Immature natural killer cell (primary cell): ENCODE data around the gene TSPAN17. TPM values are rescaled to one million over a fixed set of nuclear protein-coding genes. Genes with fewer than 3 reads are reported as not detected.

Experiments used
- polyA plus RNA-seq, 3 donors: library from polyadenylated mRNA; unstranded; fragments of 300-500 nt; fragmentation: Illumina TruSeq; gene quantifications; one replicate each; pipeline ENCODE4 v1.2.3, GENCODE V29; 2021

Gene TSPAN17
- polyA plus RNA-seq, 3 donors from 2014 or later, result 45.2 to 53.0 (median 49.4) TPM

Other genes with a start within 250 kb of the TSPAN17 start
- gene CLTB, start 230.9 kb upstream of the TSPAN17 start, polyA plus RNA-seq, result 100 to 1,000 TPM in 2 of 3 donors, 10 to 100 TPM in 1; 67.5 to 115 (median 113) TPM
- gene FAF2, start 199.1 kb upstream of the TSPAN17 start, polyA plus RNA-seq, result 10 to 100 TPM in 2 of 3 donors, 1 to 10 TPM in 1; 9.0 to 17.6 (median 17.0) TPM
- 1 to 10 TPM; 1.2 to 9.8 (median 2.0) TPM for gene RNF44, start 110.1 kb upstream of the TSPAN17 start, polyA plus RNA-seq
- gene CDHR2, start 98.1 kb upstream of the TSPAN17 start, polyA plus RNA-seq, result not detected
- under 1 TPM; 0.34 to 0.63 (median 0.46) TPM for gene GPRIN1, start 37.3 kb upstream of the TSPAN17 start, polyA plus RNA-seq
- gene SNCB, start 16.9 kb upstream of the TSPAN17 start, polyA plus RNA-seq, result under 1 TPM in 1 of 3 donors, not detected in 2; 0.26 TPM
- gene EIF4E1B, start 16.8 kb upstream of the TSPAN17 start, polyA plus RNA-seq, result not detected
- gene UNC5A, start 163.1 kb downstream of the TSPAN17 start, polyA plus RNA-seq, result not detected